Coronary artery (tissue), 2 donors: ENCODE measurements around the gene ADAMTS8.
A peak's percentile ranks its signal among the peaks of the same experiment; 100 is the strongest.

Experiments used
- DNase-seq: peaks from one replicate; pipeline ENCODE4 v3.0.0-alpha.2; 2017; ENCODE audit warnings: low spot score
- H3K27ac ChIP-seq, 2 donors: fragments of 200-600 bp; sonication (generic); one replicate each; pipeline ENCODE4 v1.5.1; 2016 to 2019
- H3K4me3 ChIP-seq: fragments of 200-600 bp; sonication (generic); 2 replicates; pipeline ENCODE4 v1.5.1; 2016; ENCODE audit warnings: mild to moderate bottlenecking, moderate library complexity
- TF ChIP-seq, protein P1 (sequence below): fragments of 200-600 bp; sonication (generic); IDR thresholded peaks from one replicate; pipeline ENCODE4 v1.5.1; 2019; ENCODE audit warnings: antibody characterized with exemption

The ADAMTS8 gene

DNA sequence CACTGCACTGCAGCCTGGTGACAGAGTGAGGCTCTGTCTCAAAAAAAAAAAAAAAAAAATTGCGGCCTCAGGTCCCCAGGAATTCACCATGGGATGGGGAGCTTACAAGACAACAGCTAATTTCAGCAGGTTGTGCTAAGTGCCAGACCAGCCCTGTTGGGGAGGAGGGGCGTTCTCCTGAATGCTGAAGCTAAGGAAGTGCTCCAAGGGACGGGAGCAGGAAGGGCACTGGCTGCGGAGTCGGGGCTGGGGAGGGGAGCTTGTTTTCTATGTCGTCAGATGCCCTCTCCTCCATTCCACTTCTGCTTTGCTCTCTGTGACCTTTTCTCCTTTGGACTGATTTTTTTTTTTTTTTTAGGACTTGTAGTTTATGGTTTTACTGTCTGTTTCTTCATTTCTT lies 24.5 kb upstream of the ADAMTS8 start:
- no peak for DNase-seq
- TF ChIP-seq, protein P1, sequence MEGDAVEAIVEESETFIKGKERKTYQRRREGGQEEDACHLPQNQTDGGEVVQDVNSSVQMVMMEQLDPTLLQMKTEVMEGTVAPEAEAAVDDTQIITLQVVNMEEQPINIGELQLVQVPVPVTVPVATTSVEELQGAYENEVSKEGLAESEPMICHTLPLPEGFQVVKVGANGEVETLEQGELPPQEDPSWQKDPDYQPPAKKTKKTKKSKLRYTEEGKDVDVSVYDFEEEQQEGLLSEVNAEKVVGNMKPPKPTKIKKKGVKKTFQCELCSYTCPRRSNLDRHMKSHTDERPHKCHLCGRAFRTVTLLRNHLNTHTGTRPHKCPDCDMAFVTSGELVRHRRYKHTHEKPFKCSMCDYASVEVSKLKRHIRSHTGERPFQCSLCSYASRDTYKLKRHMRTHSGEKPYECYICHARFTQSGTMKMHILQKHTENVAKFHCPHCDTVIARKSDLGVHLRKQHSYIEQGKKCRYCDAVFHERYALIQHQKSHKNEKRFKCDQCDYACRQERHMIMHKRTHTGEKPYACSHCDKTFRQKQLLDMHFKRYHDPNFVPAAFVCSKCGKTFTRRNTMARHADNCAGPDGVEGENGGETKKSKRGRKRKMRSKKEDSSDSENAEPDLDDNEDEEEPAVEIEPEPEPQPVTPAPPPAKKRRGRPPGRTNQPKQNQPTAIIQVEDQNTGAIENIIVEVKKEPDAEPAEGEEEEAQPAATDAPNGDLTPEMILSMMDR: no peak
- Histone ChIP-seq H3K4me3 (no peak overlapping the region), H3K27ac (no peak overlapping the region)

DNA sequence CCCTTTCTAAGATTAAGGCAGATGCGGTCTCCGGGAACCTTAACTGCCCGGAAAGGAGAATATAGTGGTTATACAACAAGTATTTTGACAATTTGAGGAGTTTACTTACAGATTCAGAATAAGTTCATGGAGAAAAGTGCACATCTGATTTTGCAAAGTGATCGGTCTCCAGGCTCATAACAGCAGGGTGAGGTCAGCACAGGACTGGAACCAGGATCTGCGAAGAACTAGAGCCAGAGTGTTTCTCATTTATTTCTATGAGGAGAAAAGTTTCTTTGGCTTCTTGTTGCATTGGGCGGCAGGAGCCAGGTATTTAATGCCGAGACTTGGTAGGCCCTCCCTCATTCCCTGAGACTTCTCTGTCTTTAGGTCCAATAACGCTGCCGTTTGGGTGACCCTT lies 23.8 kb upstream of the ADAMTS8 start:
- Histone ChIP-seq H3K4me3 (peak overlapping the region; percentile 88), H3K27ac (peak overlapping the region; percentile 83 to 87)
- DNase-seq: no peak
- TF ChIP-seq, protein P1: no peak

DNA sequence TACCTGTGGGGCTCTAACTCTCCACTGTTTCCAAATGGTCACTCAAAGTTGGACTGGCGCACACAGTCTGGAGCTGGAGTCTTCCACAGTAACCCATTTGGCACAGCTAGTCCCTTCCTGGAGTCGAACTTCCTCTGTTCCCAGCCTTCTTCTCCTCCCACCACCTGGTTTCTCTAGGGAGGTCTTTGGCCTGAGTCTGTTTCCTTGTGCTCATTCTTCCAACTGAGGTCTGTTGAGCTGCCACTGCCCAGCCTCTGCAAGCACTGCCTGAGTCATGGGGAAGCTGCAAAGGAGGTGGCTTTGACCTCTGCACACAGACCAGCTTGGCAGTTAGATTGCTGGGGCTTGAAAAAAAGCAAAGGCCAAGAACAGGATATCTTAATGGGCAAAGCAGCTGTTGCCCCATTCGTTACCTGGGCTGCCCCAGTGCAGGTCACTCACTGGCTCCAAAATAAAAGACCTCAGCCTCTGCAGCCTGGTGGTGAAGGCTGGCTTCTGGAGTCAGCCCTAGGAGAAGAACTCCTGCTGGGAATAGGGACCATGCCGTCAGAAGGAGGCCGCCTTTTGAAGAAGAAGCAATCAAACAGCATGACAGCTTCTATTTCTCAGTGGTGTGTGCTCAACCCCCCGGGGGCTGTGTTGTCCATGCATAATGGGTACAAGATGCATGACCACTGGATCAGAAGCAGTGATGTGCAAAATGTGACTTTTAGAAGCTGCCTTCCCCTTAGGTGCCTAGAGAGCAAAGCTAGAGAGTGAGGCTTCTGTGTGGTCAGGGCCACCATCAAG lies 23.0 kb upstream of the ADAMTS8 start:
- H3K4me3 ChIP-seq: peak overlapping the region; percentile 88
- peak overlapping the region; percentile 83 to 87 for H3K27ac ChIP-seq
- TF ChIP-seq, protein P1: no peak
- DNase-seq: no peak

DNA sequence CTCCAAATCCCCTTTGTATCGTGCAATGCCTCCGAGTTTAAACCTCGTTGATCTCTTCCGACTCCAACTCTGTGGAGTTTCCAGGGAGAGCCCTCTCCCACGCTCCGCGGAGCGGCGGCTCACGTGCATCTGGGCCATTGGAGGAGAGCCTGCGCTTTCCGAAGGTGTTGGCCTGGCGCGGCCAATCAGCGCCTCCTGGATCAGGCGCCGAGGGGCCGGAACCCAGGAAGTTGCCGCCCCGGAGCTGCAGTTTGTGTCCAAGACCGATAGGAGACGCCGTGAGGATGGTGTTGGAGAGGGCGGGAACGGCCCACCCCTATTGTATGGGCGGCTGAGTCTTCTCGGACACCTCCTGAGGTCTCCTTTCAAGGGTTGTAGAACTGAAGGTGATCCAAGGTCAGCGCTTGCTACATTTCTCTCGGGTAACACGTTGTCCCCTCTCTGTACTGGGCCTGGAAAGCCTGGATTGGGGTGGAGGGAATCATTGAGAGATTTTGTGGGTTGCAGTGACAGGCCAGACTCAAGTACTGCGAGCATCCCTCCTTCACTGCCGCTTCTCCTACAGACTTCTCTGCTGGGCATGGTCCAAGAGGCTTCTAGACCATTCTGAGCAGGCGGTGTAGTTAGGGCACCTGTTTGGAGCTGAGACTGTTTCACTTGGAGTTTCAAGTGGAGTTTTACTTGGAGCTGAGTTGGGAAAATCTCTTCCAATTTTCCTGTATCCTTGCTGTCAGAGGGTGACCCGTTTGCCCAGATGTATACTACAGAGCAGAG lies 21.8 kb upstream of the ADAMTS8 start:
- TF ChIP-seq, protein P1: peak; percentile 85
- peak overlapping the region; percentile 83 to 87 for H3K27ac ChIP-seq
- peak; percentile 94 for DNase-seq
- peak overlapping the region; percentile 88 for H3K4me3 ChIP-seq

DNA sequence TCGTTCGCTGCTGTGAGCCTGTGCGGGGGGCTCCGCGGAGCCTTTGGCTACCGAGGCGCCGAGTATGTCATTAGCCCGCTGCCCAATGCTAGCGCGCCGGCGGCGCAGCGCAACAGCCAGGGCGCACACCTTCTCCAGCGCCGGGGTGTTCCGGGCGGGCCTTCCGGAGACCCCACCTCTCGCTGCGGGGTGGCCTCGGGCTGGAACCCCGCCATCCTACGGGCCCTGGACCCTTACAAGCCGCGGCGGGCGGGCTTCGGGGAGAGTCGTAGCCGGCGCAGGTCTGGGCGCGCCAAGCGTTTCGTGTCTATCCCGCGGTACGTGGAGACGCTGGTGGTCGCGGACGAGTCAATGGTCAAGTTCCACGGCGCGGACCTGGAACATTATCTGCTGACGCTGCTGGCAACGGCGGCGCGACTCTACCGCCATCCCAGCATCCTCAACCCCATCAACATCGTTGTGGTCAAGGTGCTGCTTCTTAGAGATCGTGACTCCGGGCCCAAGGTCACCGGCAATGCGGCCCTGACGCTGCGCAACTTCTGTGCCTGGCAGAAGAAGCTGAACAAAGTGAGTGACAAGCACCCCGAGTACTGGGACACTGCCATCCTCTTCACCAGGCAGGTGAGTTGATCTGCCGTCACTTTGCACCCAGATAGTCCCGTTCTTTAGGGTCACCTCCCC lies 21.0 kb upstream of the ADAMTS8 start:
- TF ChIP-seq, protein P1: no peak
- Histone ChIP-seq H3K4me3 (peak overlapping the region; percentile 88), H3K27ac (peak overlapping the region; percentile 83 to 87)
- no peak for DNase-seq

DNA sequence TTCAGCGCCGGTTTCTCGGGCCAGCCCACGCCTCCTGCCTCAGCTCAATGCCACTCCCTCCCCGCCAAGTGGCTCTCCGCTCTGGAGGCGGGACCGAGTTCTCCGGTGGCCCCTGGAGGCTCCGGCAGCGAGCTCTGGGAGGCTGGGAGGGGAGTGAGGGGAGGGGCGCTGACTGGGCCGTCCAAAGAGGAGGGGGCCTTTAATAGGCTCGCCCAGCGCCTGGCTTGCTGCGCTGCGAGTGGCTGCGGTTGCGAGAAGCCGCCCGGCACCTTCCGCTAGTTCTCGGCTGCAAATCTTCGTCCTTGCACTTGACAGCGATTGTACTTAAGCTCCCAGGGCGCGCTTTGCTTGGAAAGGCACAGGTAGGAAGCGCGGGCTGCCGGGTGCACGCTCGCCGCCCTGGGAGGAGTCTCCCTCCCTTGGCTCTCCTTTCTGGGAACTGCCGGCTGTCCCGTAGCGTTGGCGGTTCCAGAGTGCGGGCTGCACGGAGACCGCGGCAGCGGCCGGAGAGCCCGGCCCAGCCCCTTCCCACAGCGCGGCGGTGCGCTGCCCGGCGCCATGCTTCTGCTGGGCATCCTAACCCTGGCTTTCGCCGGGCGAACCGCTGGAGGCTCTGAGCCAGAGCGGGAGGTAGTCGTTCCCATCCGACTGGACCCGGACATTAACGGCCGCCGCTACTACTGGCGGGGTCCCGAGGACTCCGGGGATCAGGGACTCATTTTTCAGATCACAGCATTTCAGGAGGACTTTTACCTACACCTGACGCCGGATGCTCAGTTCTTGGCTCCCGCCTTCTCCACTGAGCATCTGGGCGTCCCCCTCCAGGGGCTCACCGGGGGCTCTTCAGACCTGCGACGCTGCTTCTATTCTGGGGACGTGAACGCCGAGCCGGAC lies 20.3 kb upstream of the ADAMTS8 start, which contains the start of gene ADAMTS15:
TSS of gene ADAMTS15 (plus strand) at position 230 of the 894 bp plus-strand sequence. CDS start at position 559, 329 bp downstream.
- Histone ChIP-seq H3K4me3 (peak within 1 kb of the TSS; percentile 88), H3K27ac (peak within 1 kb of the TSS; percentile 83 to 87)
- TF ChIP-seq, protein P1: no peak
- DNase-seq: peak; percentile 93
